ENCODE data around the gene CAPZA3.
"Not testable (repeated sequence)": the region's sequence is repeated elsewhere in the genome, so short reads cannot be mapped to it uniquely, and the experiment has no call there.

CAPZA3 gene

GRCh38 chr12:18754124-18754707 lies 16.3 kb downstream of the CAPZA3 start:
- DNase-seq: no peak

- no peak for DNase-seq
Measured at GRCh38 chr12:18755341-18755740, 17.4 kb downstream of the CAPZA3 start.

GRCh38 chr12:18766479-18766878 lies 28.6 kb downstream of the CAPZA3 start:
- not testable (repeated sequence) for DNase-seq

DNA sequence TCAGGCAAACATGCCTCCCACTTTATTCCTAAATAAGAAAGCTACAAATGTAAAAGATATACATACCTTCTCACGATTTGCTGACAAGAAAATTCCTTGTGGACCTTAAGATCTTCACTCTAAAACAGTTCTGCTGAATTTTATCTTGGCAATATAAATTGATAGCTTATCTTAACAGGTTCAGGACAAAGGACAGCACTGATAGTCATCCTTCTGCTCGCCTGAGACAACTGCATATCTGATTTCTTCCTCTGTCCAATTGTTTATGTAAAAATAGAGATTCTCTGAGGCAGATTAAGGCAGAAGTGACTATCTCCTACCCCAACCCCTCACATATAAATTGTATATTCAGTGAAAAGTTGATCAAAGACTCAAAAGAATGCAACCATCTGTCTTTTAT lies 44.9 kb downstream of the CAPZA3 start:
- no peak for DNase-seq

DNA sequence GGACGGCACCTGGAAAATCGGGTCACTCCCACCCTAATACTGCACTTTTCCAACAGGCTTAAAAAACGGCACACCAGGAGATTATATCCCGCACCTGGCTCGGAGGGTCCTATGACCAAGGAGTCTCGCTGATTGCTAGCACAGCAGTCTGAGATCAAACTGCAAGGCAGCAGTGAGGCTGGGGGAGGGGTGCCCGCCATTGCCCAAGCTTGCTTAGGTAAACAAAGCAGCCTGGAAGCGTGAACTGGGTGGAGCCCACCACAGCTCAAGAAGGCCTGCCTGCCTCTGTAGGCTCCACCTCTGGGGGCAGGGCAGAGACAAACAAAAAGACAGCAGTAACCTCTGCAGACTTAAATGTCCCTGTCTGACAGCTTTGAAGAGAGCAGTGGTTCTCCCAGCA lies 47.5 kb downstream of the CAPZA3 start:
- DNase-seq: not testable (repeated sequence)
